OCI-LY1 (cell line): Measurements from ENCODE around the gene SLF1.

Experiments
- H2AFZ ChIP-seq: fragments of 200-600 bp; sonication (generic), shearing (Covaris generic); 2 replicates; pipeline ENCODE4 v1.6.0; 2014; ENCODE audit warnings: antibody characterized with exemption, mild to moderate bottlenecking, low read length
- H3F3A ChIP-seq: fragments of 200-600 bp; sonication (generic), shearing (Covaris generic); 2 replicates; pipeline ENCODE4 v1.6.0; 2014; ENCODE audit warnings: mild to moderate bottlenecking, antibody characterized with exemption, low read length, moderate library complexity; ENCODE audit not compliant: insufficient read depth
- H3K27ac ChIP-seq: fragments of 200-600 bp; sonication (generic); 2 replicates; pipeline ENCODE4 v1.5.1; 2014; ENCODE audit warnings: low read length, mixed run types, mild to moderate bottlenecking, low read depth; ENCODE audit not compliant: poor library complexity, severe bottlenecking
- H3K27me3 ChIP-seq: fragments of 200-600 bp; sonication (generic); 2 replicates; pipeline ENCODE4 v1.6.0; 2014; ENCODE audit warnings: antibody characterized with exemption, mild to moderate bottlenecking, low read length, moderate library complexity; ENCODE audit not compliant: insufficient read depth
- H3K36me3 ChIP-seq: fragments of 200-600 bp; sonication (generic); 2 replicates; pipeline ENCODE4 v1.6.1; 2014; ENCODE audit warnings: mild to moderate bottlenecking, antibody characterized with exemption, low read length, moderate library complexity, mixed read lengths; ENCODE audit not compliant: insufficient read depth
- H3K4me1 ChIP-seq: fragments of 200-600 bp; sonication (generic); 2 replicates; pipeline ENCODE4 v1.5.1; 2014; ENCODE audit warnings: mild to moderate bottlenecking, low read length, moderate library complexity; ENCODE audit not compliant: insufficient read depth, severe bottlenecking
- H3K4me2 ChIP-seq: fragments of 200-600 bp; sonication (generic), shearing (Covaris generic); 2 replicates; pipeline ENCODE4 v1.6.1; 2014; ENCODE audit warnings: low read length
- H3K4me3 ChIP-seq: fragments of 200-600 bp; sonication (generic); 2 replicates; pipeline ENCODE4 v1.5.1; 2014; ENCODE audit warnings: low read length, low read depth, mild to moderate bottlenecking, mixed read lengths; ENCODE audit not compliant: poor library complexity, severe bottlenecking
- H3K79me2 ChIP-seq: fragments of 200-600 bp; shearing (Covaris generic); 2 replicates; pipeline ENCODE4 v1.6.1; 2016; ENCODE audit warnings: mixed run types, low read length, mixed read lengths; ENCODE audit not compliant: insufficient read depth
- H3K9ac ChIP-seq: fragments of 200-600 bp; sonication (generic), shearing (Covaris generic); 2 replicates; pipeline ENCODE4 v1.6.1; 2014; ENCODE audit warnings: mild to moderate bottlenecking, low read length, mixed read lengths
- H3K9me2 ChIP-seq: fragments of 200-600 bp; sonication (generic), shearing (Covaris generic); 2 replicates; pipeline ENCODE4 v1.6.1; 2014; ENCODE audit warnings: low read depth, mild to moderate bottlenecking, low read length, mixed read lengths
- H3K9me3 ChIP-seq: fragments of 200-600 bp; shearing (Covaris generic); 2 replicates; pipeline ENCODE4 v1.6.1; 2014; ENCODE audit warnings: low read length, mixed read lengths
- H4K20me1 ChIP-seq: fragments of 200-600 bp; sonication (generic), shearing (Covaris generic); 2 replicates; pipeline ENCODE4 v1.6.0; 2016; ENCODE audit warnings: mild to moderate bottlenecking, low read length; ENCODE audit not compliant: insufficient read depth
- EZH2 ChIP-seq: fragments of 200-600 bp; sonication (generic), shearing (Covaris generic); IDR thresholded peaks from 2 replicates; pipeline ENCODE4 v1.8.0; 2017; ENCODE audit warnings: borderline replicate concordance, mixed run types, mild to moderate bottlenecking, antibody characterized with exemption, low read length, moderate library complexity, mixed read lengths
- TF ChIP-seq, protein P1 (sequence below): fragments of 200-600 bp; sonication (generic), shearing (Covaris generic); IDR thresholded peaks from 2 replicates; pipeline ENCODE4 v1.5.1; 2017; ENCODE audit warnings: mild to moderate bottlenecking, antibody characterized with exemption, low read length, moderate library complexity, mixed read lengths

SLF1 gene

DNA sequence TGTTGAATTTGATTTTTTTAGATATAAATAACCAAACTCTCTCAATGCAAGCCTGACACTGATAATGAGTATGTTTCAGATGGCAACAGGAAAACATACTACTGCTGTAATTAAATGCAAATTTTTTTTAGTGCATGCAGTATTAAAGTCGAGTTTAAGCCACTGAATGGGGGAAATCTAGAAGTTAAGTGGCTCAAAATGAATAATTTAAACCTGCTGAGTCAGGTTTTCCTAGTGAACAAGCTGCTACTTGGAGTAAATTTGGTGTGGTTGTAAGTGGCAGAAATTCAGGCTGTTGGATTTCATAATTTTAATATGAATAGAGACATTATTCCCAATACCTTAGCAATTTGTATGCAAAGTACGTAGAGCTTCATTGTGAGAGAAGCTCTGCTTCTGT, 121.8 kb downstream of the SLF1 start:
- no peak overlapping the region for H3K27ac ChIP-seq
- no peaks in the 10 kb centered on the region for H3K27me3 ChIP-seq
- H3K36me3 ChIP-seq, result no peaks in the 10 kb centered on the region
- TF ChIP-seq EZH2, result no peak
- TF ChIP-seq, protein P1, sequence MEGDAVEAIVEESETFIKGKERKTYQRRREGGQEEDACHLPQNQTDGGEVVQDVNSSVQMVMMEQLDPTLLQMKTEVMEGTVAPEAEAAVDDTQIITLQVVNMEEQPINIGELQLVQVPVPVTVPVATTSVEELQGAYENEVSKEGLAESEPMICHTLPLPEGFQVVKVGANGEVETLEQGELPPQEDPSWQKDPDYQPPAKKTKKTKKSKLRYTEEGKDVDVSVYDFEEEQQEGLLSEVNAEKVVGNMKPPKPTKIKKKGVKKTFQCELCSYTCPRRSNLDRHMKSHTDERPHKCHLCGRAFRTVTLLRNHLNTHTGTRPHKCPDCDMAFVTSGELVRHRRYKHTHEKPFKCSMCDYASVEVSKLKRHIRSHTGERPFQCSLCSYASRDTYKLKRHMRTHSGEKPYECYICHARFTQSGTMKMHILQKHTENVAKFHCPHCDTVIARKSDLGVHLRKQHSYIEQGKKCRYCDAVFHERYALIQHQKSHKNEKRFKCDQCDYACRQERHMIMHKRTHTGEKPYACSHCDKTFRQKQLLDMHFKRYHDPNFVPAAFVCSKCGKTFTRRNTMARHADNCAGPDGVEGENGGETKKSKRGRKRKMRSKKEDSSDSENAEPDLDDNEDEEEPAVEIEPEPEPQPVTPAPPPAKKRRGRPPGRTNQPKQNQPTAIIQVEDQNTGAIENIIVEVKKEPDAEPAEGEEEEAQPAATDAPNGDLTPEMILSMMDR, result no peak
- H3K9me2 ChIP-seq, result no peaks in the 10 kb centered on the region
- H3K9me3 ChIP-seq, result no peaks in the 10 kb centered on the region
- H4K20me1 ChIP-seq, result no peaks in the 10 kb centered on the region
- no peaks in the 10 kb centered on the region for H3F3A ChIP-seq
- no peak overlapping the region for H3K9ac ChIP-seq
- no peaks in the 10 kb centered on the region for H3K79me2 ChIP-seq
- H3K4me1 ChIP-seq, result peaks cover 49% of the 10 kb centered on the region
- H3K4me3 ChIP-seq, result no peak overlapping the region
- H3K4me2 ChIP-seq, result no peak overlapping the region
- no peak overlapping the region for H2AFZ ChIP-seq

DNA sequence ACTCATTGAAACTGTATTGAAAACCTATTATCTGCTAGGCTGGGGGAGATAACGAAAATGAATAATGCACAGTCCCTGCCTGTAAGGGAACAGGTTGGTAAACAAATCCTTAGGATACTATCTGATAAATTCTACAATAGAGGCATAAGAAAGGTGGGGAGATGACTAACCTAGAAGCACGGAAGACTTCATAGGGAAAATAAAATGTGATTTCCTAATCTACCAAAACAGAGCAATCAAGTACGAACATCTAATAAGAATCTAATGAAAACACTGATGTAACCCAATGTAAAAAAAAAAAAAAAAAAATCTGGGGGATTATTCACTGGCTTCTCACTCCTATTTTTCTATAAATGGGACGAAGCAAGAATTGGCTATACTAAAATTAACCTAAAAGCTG, 124.4 kb downstream of the SLF1 start:
- Histone ChIP-seq H3K27me3 (no peaks in the 10 kb centered on the region), H3K9me3 (no peaks in the 10 kb centered on the region), H3K27ac (no peak overlapping the region), H2AFZ (no peak overlapping the region), H3K79me2 (no peaks in the 10 kb centered on the region), H3K9ac (no peak overlapping the region), H3K4me1 (peaks cover 75% of the 10 kb centered on the region), H3K4me2 (no peak overlapping the region), H3K4me3 (no peak overlapping the region), H4K20me1 (no peaks in the 10 kb centered on the region), H3K9me2 (no peaks in the 10 kb centered on the region), H3F3A (no peaks in the 10 kb centered on the region), H3K36me3 (no peaks in the 10 kb centered on the region)
- TF ChIP-seq EZH2, result no peak
- TF ChIP-seq, protein P1, result no peak

DNA sequence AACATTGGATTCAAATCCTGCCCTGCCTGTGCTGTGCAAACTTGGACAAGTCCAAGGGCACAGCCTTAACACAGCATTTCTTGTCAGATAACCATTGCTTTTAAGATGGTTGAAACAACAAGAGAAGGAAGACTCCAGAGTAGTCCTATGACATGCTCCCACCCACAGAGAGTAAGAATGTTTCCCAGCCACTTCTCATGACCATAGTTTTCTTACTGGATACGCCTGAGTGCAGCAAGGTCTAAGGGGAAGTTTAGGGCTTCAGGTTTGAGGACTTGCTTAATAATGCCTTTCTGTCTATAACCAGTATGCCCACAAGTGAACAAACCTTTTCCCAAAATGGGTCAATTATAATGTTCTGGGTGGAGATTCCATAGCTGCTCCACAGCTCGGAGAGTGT, 126.4 kb downstream of the SLF1 start:
- H3K9me2 ChIP-seq, result no peaks in the 10 kb centered on the region
- H2AFZ ChIP-seq, result no peak overlapping the region
- no peak for TF ChIP-seq EZH2
- TF ChIP-seq, protein P1, result no peak

More for the DNA sequence above, 126.4 kb downstream of the SLF1 start:
- H3K4me1 ChIP-seq, result peaks cover 77% of the 10 kb centered on the region
- no peak overlapping the region for H3K9ac ChIP-seq
- H3K79me2 ChIP-seq, result no peaks in the 10 kb centered on the region
- H3K9me3 ChIP-seq, result no peaks in the 10 kb centered on the region
- H3K4me3 ChIP-seq, result no peak overlapping the region
- no peak overlapping the region for H3K27ac ChIP-seq
- no peaks in the 10 kb centered on the region for H4K20me1 ChIP-seq
- H3K36me3 ChIP-seq, result no peaks in the 10 kb centered on the region
- no peaks in the 10 kb centered on the region for H3F3A ChIP-seq
- no peak overlapping the region for H3K4me2 ChIP-seq
- no peaks in the 10 kb centered on the region for H3K27me3 ChIP-seq
